Peyer's patch (tissue), 4 donors: ENCODE measurements around the gene SAMSN1. TPM values are rescaled to one million over a fixed set of nuclear protein-coding genes. Genes with fewer than 3 reads are reported as not detected.

Experiments
- DNase-seq, 3 donors: peaks; one replicate each; pipeline ENCODE4 v3.0.0-alpha.2; 2017 to 2019
- H3K27ac ChIP-seq, 4 donors: fragments of 200-600 bp; sonication (generic); one replicate each; pipeline ENCODE4 v1.5.1; 2016 to 2019
- H3K27me3 ChIP-seq, 2 donors: fragments of 200-600 bp; sonication (generic); one replicate each; pipeline ENCODE4 v1.5.1; 2019
- H3K36me3 ChIP-seq, 3 donors: fragments of 200-600 bp; sonication (generic); one replicate each; pipeline ENCODE4 v1.5.1; 2016 to 2019
- H3K4me1 ChIP-seq, 4 donors: fragments of 200-600 bp; sonication (generic); one replicate each; pipeline ENCODE4 v1.5.1; 2016 to 2019
- H3K4me3 ChIP-seq, 4 donors: fragments of 200-600 bp; sonication (generic); 1 replicate in 3 of 4; 2 replicates in 1 of 4; pipeline ENCODE4 v1.5.1; 2016 to 2019; ENCODE audit warnings: mild to moderate bottlenecking in 1 of 4
- H3K9me3 ChIP-seq, 4 donors: fragments of 200-600 bp; sonication (generic); one replicate each; pipeline ENCODE4 v1.5.1; 2016 to 2019; ENCODE audit warnings: mild to moderate bottlenecking in 1 of 4
- POLR2A ChIP-seq, 2 donors: fragments of 450-650 bp; IDR thresholded peaks; one replicate each; pipeline ENCODE4 v1.5.1; 2017; ENCODE audit warnings: antibody characterized with exemption in 2 of 2, mild to moderate bottlenecking in 2 of 2, moderate library complexity in 2 of 2
- total RNA-seq, 4 donors: library from RNA; depleted of rRNA; stranded (reverse); fragments of >200 nt; gene quantifications; one replicate each; pipeline ENCODE4 v1.1.0, GENCODE V29; 2016
- TF ChIP-seq, protein P1 (sequence below), 6 experiments: fragments of 450-650 bp in 4 of 6; fragments of 200-600 bp in 2 of 6; sonication (generic) in 1 of 6; IDR thresholded peaks; one replicate each; pipeline ENCODE4 v1.5.1; 2017 to 2019; ENCODE audit warnings: antibody characterized with exemption in 6 of 6, mild to moderate bottlenecking in 3 of 6, moderate library complexity in 1 of 6

SAMSN1 gene
- total RNA-seq, 4 donors from 2014 or later = 0.57 to 56.1 (median 2.2) TPM

DNA sequence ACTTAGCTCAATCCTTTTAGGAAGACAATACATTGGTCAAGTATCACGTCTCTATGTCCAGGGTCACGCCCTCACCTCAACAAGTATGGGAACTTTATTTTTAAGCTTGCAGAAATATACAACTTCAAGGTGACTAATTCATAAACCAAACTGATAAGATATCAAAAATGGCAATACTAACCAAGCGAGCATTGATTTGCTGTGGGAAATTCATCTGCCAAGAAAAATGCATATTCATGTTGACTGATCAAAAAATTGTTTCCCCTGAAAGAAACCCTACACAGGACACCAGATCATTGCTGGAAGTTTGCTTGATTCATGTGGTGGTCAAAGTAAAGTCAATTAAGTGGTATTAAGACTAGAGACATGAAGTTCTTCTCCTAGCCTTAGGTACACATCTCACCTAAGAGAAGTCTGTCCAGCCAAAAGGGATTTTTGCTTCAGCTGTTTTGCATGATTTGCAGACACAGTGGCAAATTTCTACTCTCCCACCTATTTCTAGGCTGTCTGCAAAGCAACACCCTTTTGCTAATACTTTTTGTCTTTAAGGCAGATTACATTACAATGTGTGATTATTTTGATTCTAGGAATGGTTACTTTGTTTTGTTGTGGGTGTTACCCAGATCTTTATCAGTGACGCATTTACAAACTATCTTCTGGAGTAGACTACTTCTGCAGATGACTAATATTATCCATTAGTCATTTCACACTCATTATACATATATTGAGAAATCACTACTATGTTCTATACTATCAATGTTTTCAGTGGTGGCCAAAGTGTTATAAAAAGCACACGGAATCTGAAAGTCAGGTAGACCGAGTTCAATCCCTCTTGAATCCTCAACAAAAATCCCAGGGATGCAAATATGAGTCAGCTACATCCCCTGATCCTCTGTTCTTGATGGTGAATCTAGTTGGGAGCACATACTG lies 12.4 kb downstream of the SAMSN1 start:
- no peaks in the 10 kb centered on the region for H3K27me3 ChIP-seq
- peaks cover 0 to 3% (median 0%) of the 10 kb centered on the region in 4 donors for H3K4me1 ChIP-seq
- H3K9me3 ChIP-seq = no peaks in the 10 kb centered on the region
- TF ChIP-seq, protein P1, sequence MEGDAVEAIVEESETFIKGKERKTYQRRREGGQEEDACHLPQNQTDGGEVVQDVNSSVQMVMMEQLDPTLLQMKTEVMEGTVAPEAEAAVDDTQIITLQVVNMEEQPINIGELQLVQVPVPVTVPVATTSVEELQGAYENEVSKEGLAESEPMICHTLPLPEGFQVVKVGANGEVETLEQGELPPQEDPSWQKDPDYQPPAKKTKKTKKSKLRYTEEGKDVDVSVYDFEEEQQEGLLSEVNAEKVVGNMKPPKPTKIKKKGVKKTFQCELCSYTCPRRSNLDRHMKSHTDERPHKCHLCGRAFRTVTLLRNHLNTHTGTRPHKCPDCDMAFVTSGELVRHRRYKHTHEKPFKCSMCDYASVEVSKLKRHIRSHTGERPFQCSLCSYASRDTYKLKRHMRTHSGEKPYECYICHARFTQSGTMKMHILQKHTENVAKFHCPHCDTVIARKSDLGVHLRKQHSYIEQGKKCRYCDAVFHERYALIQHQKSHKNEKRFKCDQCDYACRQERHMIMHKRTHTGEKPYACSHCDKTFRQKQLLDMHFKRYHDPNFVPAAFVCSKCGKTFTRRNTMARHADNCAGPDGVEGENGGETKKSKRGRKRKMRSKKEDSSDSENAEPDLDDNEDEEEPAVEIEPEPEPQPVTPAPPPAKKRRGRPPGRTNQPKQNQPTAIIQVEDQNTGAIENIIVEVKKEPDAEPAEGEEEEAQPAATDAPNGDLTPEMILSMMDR (IDR thresholded peaks at IDR 0.05) = no peak
- TF ChIP-seq POLR2A (IDR thresholded peaks at IDR 0.05) = no peak
- no peaks in the 10 kb centered on the region for H3K36me3 ChIP-seq
- DNase-seq = no peak
- H3K4me3 ChIP-seq = peak overlapping the region in 3 of 4 donors; percentile 2 to 17 (median 7)
- H3K27ac ChIP-seq = peak overlapping the region; percentile 40 to 83 (median 68)

DNA sequence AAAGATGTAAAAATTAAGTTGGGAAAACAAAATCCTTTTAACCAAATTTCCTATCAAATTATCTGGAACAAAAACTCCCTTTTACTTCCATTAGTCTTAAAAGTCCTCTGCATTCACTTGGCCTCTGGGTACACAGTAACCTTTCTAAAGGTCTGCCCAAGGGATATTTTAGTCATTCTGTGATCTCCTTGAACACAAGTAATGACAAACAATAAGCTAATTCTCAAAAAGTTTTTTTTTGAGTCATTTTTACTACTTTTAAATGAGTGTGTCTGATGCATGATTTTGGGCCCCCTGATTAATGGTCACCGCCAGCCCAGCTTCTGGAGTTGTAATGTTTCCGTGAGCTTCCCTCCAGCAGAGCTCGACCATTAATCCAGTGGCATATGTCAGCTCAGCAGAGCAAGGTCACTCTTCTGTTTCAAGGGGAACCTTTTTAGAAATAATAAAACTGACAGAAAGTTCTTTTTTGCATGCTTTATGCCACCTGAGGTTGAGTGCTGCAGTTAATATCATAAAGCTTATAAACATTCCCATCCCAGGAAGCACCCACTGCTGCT lies 14.3 kb downstream of the SAMSN1 start:
- H3K4me3 ChIP-seq = no peak overlapping the region
- H3K27ac ChIP-seq = peak overlapping the region in 2 of 4 donors; percentile 16 to 59
- no peak for DNase-seq
- no peaks in the 10 kb centered on the region for H3K27me3 ChIP-seq
- TF ChIP-seq POLR2A (IDR thresholded peaks at IDR 0.05) = no peak
- TF ChIP-seq, protein P1 (IDR thresholded peaks at IDR 0.05) = no peak
- H3K9me3 ChIP-seq = no peaks in the 10 kb centered on the region
- no peaks in the 10 kb centered on the region for H3K4me1 ChIP-seq
- no peaks in the 10 kb centered on the region for H3K36me3 ChIP-seq

DNA sequence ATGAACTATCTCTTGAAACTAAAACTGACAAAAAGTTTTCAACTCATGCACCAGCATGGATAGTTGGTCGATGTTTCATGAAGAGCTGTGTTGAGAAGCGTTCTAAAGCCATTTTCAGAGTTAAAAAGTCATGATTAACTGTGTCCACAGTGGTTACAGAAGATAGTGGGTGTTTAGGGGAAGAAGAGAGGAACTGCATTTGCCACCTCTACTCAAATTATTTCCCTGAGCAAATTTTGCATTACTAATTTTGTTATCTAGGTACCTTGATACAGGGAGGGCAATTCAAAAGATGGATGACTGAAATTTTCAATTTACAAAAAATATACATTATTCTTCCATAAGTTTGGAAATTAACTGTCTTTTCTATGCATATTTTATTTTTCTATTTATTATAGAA lies 15.5 kb downstream of the SAMSN1 start:
- Histone ChIP-seq H3K27ac (no peak overlapping the region), H3K36me3 (no peaks in the 10 kb centered on the region), H3K27me3 (no peaks in the 10 kb centered on the region), H3K4me3 (no peak overlapping the region), H3K9me3 (no peaks in the 10 kb centered on the region), H3K4me1 (no peaks in the 10 kb centered on the region)
- no peak for TF ChIP-seq POLR2A (IDR thresholded peaks at IDR 0.05)
- TF ChIP-seq, protein P1 (IDR thresholded peaks at IDR 0.05) = no peak
- DNase-seq = no peak

DNA sequence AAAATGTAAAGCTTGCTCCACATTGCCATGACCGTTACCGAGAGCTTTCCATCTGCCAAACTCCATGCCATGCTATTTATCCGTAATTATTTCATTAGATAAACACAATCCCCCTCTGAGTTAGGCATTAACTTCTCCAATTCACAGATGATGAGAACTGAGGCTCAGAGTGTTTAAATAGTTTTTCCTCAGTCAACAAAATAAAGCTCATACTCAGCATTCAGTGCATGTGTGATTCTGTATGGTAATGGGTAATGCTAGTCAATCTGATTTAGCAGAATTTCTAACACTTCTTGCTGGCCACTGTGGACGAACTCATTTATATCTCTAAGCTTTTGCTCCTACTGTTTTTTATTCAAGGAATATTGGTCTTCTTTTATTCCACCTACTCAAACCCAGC lies 17.3 kb downstream of the SAMSN1 start:
- H3K27ac ChIP-seq = peak overlapping the region in 3 of 4 donors; percentile 17 to 59 (median 40)
- DNase-seq = no peak
- H3K36me3 ChIP-seq = no peaks in the 10 kb centered on the region
- H3K4me1 ChIP-seq = no peaks in the 10 kb centered on the region
- TF ChIP-seq POLR2A (IDR thresholded peaks at IDR 0.05) = no peak
- TF ChIP-seq, protein P1 (IDR thresholded peaks at IDR 0.05) = no peak
- H3K4me3 ChIP-seq = no peak overlapping the region
- H3K27me3 ChIP-seq = no peaks in the 10 kb centered on the region
- no peaks in the 10 kb centered on the region for H3K9me3 ChIP-seq

DNA sequence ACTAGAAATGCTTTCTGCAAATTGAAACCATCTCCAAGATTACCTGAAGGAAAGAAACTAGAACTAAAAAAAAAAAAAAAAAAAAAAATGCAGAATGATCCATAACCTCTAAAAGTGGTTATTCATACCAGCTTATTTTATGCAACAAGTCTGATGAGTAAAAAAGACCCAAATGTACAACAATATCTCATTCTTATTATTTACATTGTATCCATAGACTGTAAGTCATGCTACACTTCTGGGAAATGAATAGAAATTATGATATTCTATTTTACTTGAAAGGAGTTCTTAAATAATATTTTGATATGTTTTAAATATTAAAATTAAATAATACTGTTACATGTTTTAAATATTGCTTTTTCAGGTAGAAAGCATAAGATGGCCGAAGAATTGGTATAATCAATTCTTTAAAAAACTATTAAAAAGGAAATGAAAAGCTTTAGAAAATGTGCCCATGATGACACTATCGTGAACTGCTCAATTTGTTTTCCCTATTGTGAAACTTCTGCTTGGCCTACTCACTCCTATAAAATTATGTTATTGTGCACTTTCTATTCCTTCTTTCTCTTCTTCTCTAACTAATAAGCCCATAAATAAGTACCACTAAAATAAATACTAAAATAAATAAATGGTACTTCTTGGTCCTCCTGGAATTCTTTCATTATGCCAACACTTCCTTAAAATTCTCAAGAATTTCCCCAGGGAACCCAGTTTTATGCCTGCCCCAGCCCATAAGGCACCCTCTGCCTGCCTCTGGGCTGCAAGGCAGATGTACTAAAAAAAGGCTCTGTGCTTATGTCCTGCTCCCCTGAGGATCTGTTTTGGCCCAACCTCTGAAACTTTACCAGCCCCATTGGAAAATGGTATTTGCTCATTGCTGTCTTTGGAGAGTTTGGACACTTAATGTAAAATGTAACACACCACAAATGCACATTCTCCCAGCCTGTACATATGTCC lies 18.1 kb downstream of the SAMSN1 start:
- no peak for DNase-seq
- Histone ChIP-seq H3K27ac (peak overlapping the region; percentile 26 to 72 (median 54)), H3K4me3 (no peak overlapping the region), H3K36me3 (no peaks in the 10 kb centered on the region), H3K9me3 (no peaks in the 10 kb centered on the region), H3K27me3 (no peaks in the 10 kb centered on the region), H3K4me1 (no peaks in the 10 kb centered on the region)
- no peak for TF ChIP-seq POLR2A (IDR thresholded peaks at IDR 0.05)
- TF ChIP-seq, protein P1 (IDR thresholded peaks at IDR 0.05) = no peak
